Activated CD4-positive, CD25-positive, alpha-beta regulatory T cell treated with anti-CD3 and anti-CD28 coated beads, Interleukin-2, amount 50 U/mL, for 24 hours (primary cell): ENCODE results near the gene DISC1.
"Not testable (repeated sequence)": the region's sequence is repeated elsewhere in the genome, so short reads cannot be mapped to it uniquely, and the experiment has no call there.

ENCODE experiments used
- ATAC-seq, 2 donors: fragments of 150-1000 bp; cut with Tn5 transposase; one replicate each; pipeline ENCODE4 v1.10.0; 2021; ENCODE audit warnings: mild to moderate bottlenecking in 1 of 2, moderate library complexity in 1 of 2

DISC1 gene

GRCh38 chr1:231626535-231626950 is at the start of gene DISC1:
TSS of gene DISC1 (plus strand) at chr1:231626790. CDS start at chr1:231626868, 78 bp downstream.
- peak; percentile 54 to 62 for ATAC-seq

GRCh38 chr1:231576804-231577718 is 49.5 kb upstream of the DISC1 start:
- no peak for ATAC-seq

GRCh38 chr1:231580874-231581273 is 45.7 kb upstream of the DISC1 start:
- no peak for ATAC-seq

GRCh38 chr1:231581859-231582258 is 44.7 kb upstream of the DISC1 start:
- ATAC-seq = no peak

GRCh38 chr1:231583376-231583775 is 43.2 kb upstream of the DISC1 start:
- no peak for ATAC-seq

GRCh38 chr1:231584117-231584516 is 42.5 kb upstream of the DISC1 start:
- no peak for ATAC-seq

GRCh38 chr1:231584921-231585320 is 41.7 kb upstream of the DISC1 start:
- ATAC-seq = no peak

- ATAC-seq = peak in 1 of 2 donors; percentile 62
These were observed 36.0 kb upstream of the DISC1 start for GRCh38 chr1:231590453-231591198.

GRCh38 chr1:231591466-231591865 is 35.1 kb upstream of the DISC1 start:
- no peak for ATAC-seq

GRCh38 chr1:231592809-231593208 is 33.8 kb upstream of the DISC1 start:
- no peak for ATAC-seq

GRCh38 chr1:231593264-231593663 is 33.3 kb upstream of the DISC1 start:
- not testable (repeated sequence) for ATAC-seq

GRCh38 chr1:231594123-231594522 is 32.5 kb upstream of the DISC1 start:
- ATAC-seq = no peak

GRCh38 chr1:231594749-231595148 is 31.8 kb upstream of the DISC1 start:
- ATAC-seq = no peak

GRCh38 chr1:231596337-231596791 is 30.2 kb upstream of the DISC1 start:
- ATAC-seq = no peak

- ATAC-seq = no peak
These were observed 28.6 kb upstream of the DISC1 start for GRCh38 chr1:231597971-231598370.

GRCh38 chr1:231600458-231600976 is 26.1 kb upstream of the DISC1 start:
- no peak for ATAC-seq

GRCh38 chr1:231601824-231602672 is 24.5 kb upstream of the DISC1 start:
- peak in 1 of 2 donors; percentile 50 for ATAC-seq

- no peak for ATAC-seq
These were observed 24.0 kb upstream of the DISC1 start for GRCh38 chr1:231602673-231602984.

GRCh38 chr1:231603598-231604275 is 22.9 kb upstream of the DISC1 start:
- peak; percentile 74 to 79 for ATAC-seq

GRCh38 chr1:231604276-231604621 is 22.3 kb upstream of the DISC1 start:
- no peak for ATAC-seq

GRCh38 chr1:231605149-231606100 is 21.2 kb upstream of the DISC1 start:
- ATAC-seq = no peak
